SU-DHL-6 (cell line): ENCODE data around the gene MICAL3.
"Not testable (repeated sequence)": the region's sequence is repeated elsewhere in the genome, so short reads cannot be mapped to it uniquely, and the experiment has no call there.

ENCODE experiments used
- H2AFZ ChIP-seq: fragments of 200-600 bp; sonication (generic); 2 replicates; pipeline ENCODE4 v1.6.1; 2014; ENCODE audit warnings: low read depth, mild to moderate bottlenecking, moderate library complexity, mixed read lengths, antibody characterized with exemption, low read length; ENCODE audit not compliant: severe bottlenecking
- H3F3A ChIP-seq: fragments of 200-600 bp; shearing (Covaris generic); 2 replicates; pipeline ENCODE4 v1.6.0; 2016; ENCODE audit warnings: antibody characterized with exemption, mild to moderate bottlenecking; ENCODE audit not compliant: insufficient read depth
- H3K27ac ChIP-seq: fragments of 200-600 bp; sonication (generic); 2 replicates; pipeline ENCODE4 v1.5.1; 2016; ENCODE audit warnings: low read depth, mild to moderate bottlenecking, low read length, moderate library complexity, mixed read lengths
- H3K27me3 ChIP-seq: fragments of 200-600 bp; sonication (generic), shearing (Covaris generic); 2 replicates; pipeline ENCODE4 v1.6.0; 2014; ENCODE audit warnings: mild to moderate bottlenecking, low read length
- H3K36me3 ChIP-seq: fragments of 200-600 bp; sonication (generic); 2 replicates; pipeline ENCODE4 v1.6.1; 2014; ENCODE audit warnings: mild to moderate bottlenecking, low read length, mixed read lengths
- H3K4me2 ChIP-seq: fragments of 300-600, 200-600 bp; shearing (Covaris generic), sonication (generic); 2 replicates; pipeline ENCODE4 v1.6.0; 2014; ENCODE audit warnings: low read length, low read depth, mild to moderate bottlenecking; ENCODE audit not compliant: poor library complexity, severe bottlenecking
- H3K4me3 ChIP-seq: fragments of 200-600 bp; sonication (generic); 2 replicates; pipeline ENCODE4 v1.5.1; 2014; ENCODE audit warnings: antibody characterized with exemption, low read length, mild to moderate bottlenecking, mixed read lengths; ENCODE audit not compliant: insufficient read depth, poor library complexity, severe bottlenecking
- H3K79me2 ChIP-seq: fragments of 200-600 bp; sonication (generic); 2 replicates; pipeline ENCODE4 v1.6.1; 2014; ENCODE audit warnings: mild to moderate bottlenecking, low read length, moderate library complexity; ENCODE audit not compliant: insufficient read depth
- H3K9ac ChIP-seq: fragments of 200-600 bp; sonication (generic); 2 replicates; pipeline ENCODE4 v1.7.0; 2014; ENCODE audit warnings: mild to moderate bottlenecking, low read length
- H3K9me2 ChIP-seq: fragments of 200-600 bp; sonication (generic); replicated peaks from 2 replicates; pipeline ENCODE4 v1.6.1; 2014; ENCODE audit warnings: low read length; ENCODE audit not compliant: insufficient read depth
- H3K9me3 ChIP-seq: fragments of 200-600 bp; sonication (generic); 2 replicates; pipeline ENCODE4 v1.6.1; 2014; ENCODE audit warnings: low read length, mixed read lengths; ENCODE audit not compliant: insufficient read depth
- H4K20me1 ChIP-seq: fragments of 200-600 bp; sonication (generic); 2 replicates; pipeline ENCODE4 v1.6.1; 2014; ENCODE audit warnings: low read depth, mild to moderate bottlenecking, antibody characterized with exemption, low read length, moderate library complexity, mixed read lengths
- EZH2phosphoT487 ChIP-seq: fragments of 200-600 bp; sonication (generic), shearing (Covaris generic); conservative IDR thresholded peaks from 2 replicates; pipeline ENCODE4 v1.6.1; 2018; ENCODE audit warnings: mild to moderate bottlenecking, antibody characterized with exemption, low read length, moderate library complexity, mixed read lengths
- TF ChIP-seq, protein P1 (sequence below): fragments of 200-600 bp; sonication (generic); IDR thresholded peaks from one replicate; pipeline ENCODE4 v1.5.1; 2017; ENCODE audit warnings: antibody characterized with exemption, mild to moderate bottlenecking, low read length, moderate library complexity; ENCODE audit not compliant: insufficient read depth, poor library complexity, severe bottlenecking

Gene MICAL3

DNA sequence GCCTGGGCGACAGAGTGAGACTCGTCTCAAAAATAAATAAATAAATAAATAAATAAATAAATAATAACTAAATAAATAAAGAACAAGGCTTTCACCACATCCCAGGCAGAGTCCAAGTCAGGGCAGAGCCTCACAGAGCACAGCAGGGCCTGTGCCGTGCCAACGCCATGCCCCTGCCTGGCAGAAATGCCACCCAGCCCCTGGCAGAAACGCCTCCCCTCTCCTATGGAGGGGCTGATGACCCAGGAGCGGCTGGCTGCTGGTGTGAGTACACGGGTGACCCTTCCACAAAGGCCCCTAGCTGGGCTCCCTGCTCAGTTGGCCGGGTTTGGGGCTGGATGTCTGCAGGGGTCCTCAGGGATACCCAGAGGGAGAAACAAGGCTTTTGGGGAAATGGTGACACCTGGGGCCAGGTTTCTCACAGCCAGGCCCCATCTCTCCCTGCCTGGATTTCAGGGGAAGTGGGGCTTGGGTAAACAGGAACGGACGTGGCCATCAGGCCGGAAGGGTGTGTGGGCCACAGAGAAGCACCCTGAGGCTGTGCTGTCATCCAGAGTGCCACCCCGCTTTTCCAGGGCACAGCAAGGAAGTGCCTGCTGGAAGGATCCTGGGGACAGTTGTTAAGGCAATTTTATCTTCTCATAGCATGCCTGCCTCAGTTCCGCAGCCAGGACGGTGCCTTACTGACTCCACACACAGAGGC is 255.2 kb downstream of the MICAL3 start:
- no peak overlapping the region for H3K4me2 ChIP-seq
- H3K27ac ChIP-seq: no peak overlapping the region
- H3F3A ChIP-seq: no peaks in the 10 kb centered on the region
- TF ChIP-seq EZH2phosphoT487: no peak
- TF ChIP-seq, protein P1, sequence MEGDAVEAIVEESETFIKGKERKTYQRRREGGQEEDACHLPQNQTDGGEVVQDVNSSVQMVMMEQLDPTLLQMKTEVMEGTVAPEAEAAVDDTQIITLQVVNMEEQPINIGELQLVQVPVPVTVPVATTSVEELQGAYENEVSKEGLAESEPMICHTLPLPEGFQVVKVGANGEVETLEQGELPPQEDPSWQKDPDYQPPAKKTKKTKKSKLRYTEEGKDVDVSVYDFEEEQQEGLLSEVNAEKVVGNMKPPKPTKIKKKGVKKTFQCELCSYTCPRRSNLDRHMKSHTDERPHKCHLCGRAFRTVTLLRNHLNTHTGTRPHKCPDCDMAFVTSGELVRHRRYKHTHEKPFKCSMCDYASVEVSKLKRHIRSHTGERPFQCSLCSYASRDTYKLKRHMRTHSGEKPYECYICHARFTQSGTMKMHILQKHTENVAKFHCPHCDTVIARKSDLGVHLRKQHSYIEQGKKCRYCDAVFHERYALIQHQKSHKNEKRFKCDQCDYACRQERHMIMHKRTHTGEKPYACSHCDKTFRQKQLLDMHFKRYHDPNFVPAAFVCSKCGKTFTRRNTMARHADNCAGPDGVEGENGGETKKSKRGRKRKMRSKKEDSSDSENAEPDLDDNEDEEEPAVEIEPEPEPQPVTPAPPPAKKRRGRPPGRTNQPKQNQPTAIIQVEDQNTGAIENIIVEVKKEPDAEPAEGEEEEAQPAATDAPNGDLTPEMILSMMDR: no peak
- no peak overlapping the region for H3K4me3 ChIP-seq
- no peaks in the 10 kb centered on the region for H3K36me3 ChIP-seq
- H3K9me2 ChIP-seq: no peaks in the 10 kb centered on the region
- H3K27me3 ChIP-seq: no peaks in the 10 kb centered on the region
- no peaks in the 10 kb centered on the region for H4K20me1 ChIP-seq
- H3K79me2 ChIP-seq: peaks cover 17% of the 10 kb centered on the region; the same call in 1 of the 2 replicates
- H2AFZ ChIP-seq: no peak overlapping the region
- H3K9me3 ChIP-seq: no peaks in the 10 kb centered on the region
- H3K9ac ChIP-seq: no peak overlapping the region

DNA sequence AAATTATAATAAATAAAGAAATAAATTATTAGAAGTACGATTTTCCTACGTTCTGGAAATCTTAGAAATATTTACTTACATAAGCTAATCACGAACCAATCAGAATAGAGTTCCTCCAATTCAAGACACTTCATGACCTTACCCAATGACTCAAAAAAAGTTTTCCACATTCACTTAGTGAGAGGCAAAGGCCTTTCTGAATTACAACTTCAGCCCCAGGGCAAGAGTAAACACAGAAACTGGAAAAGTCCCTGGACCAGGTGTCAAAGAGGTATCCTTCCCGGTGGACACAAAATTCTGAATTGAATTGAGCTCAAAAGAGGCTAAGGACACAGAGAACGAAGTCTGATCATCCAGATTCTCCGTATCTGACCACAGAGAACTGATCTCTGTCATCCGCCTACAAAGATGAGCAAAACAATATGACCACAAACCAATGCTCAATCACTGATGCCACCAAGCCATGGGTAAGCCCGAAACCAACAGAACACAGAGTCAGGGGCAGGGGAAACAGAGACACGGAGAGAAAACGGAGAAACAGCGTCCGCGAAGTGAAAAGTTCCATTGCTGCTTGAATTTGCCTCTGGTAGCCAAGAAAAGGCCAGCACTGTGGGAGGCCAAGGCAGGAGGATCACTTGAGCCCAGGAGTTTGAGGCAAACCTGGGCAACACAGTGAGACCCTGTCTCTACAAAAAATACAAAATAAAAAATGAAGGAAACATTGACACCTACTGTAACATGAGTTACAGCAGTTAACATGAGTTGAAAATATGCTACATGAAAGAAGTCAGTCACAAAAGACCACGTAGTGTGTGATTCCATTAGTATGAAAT is 256.9 kb downstream of the MICAL3 start:
- Histone ChIP-seq H3K27ac (no peak overlapping the region), H2AFZ (no peak overlapping the region), H3K4me3 (no peak overlapping the region), H3K36me3 (no peaks in the 10 kb centered on the region), H3K9me2 (no peaks in the 10 kb centered on the region), H3K9me3 (no peaks in the 10 kb centered on the region), H3K4me2 (no peak overlapping the region), H3K27me3 (no peaks in the 10 kb centered on the region), H3F3A (no peaks in the 10 kb centered on the region), H3K79me2 (peaks cover 17% of the 10 kb centered on the region; the same call in 1 of the 2 replicates), H3K9ac (no peak overlapping the region), H4K20me1 (no peaks in the 10 kb centered on the region)
- TF ChIP-seq, protein P1: no peak

DNA sequence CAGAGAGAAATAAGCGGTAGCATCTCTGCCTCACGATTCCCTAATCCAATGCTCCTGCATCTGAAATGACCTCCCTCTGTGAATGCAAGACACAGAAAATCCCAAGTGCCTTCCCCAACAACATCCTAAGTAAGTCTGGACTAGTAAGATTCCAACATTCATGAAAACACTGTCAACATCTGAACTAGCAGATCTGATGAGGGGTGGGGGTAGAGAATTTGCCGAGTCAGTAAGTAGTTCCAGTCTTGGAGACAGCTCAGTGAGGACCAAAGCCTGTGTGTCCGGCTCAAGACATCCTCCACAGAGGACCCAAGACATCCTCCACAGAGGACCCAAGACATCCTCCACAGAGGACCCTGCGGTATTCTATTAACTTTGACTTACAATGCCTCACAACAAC is 259.5 kb downstream of the MICAL3 start:
- not testable (repeated sequence) for H2AFZ ChIP-seq, H3F3A ChIP-seq, H3K27me3 ChIP-seq, H3K9me2 ChIP-seq, H3K4me3 ChIP-seq, H3K9me3 ChIP-seq, H4K20me1 ChIP-seq, H3K79me2 ChIP-seq, H3K27ac ChIP-seq, H3K36me3 ChIP-seq, H3K4me2 ChIP-seq, H3K9ac ChIP-seq

DNA sequence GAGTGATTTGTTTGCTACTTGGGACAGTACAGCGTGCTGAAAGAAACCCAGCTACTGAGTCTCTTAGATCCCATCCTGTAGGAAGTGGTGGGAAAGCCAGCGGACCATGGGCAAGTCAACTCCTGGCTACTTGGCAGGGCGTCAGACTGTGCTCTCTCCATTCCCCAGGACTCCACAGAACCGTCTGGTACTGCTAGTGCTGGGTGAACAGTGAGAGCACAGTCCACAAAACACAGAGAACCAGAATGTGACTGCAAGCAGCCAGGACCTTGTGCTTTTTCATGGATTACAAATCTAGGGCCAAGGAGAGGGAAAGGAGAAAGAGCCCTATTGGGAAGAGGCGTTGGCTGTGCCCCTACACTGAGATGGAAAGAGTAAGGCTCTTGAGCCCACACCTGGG is 260.3 kb downstream of the MICAL3 start:
- Histone ChIP-seq H3K27me3 (no peaks in the 10 kb centered on the region), H3K27ac (no peak overlapping the region), H3K79me2 (0 out of 2 replicates have a peak, but pooled peaks cover 6% of the 10 kb centered on the region), H2AFZ (no peak overlapping the region), H3K4me2 (no peak overlapping the region), H3F3A (no peaks in the 10 kb centered on the region), H3K36me3 (no peaks in the 10 kb centered on the region), H3K9me2 (no peaks in the 10 kb centered on the region), H3K9ac (no peak overlapping the region), H3K9me3 (no peaks in the 10 kb centered on the region), H3K4me3 (no peak overlapping the region), H4K20me1 (no peaks in the 10 kb centered on the region)
- no peak for TF ChIP-seq EZH2phosphoT487
- TF ChIP-seq, protein P1: no peak

DNA sequence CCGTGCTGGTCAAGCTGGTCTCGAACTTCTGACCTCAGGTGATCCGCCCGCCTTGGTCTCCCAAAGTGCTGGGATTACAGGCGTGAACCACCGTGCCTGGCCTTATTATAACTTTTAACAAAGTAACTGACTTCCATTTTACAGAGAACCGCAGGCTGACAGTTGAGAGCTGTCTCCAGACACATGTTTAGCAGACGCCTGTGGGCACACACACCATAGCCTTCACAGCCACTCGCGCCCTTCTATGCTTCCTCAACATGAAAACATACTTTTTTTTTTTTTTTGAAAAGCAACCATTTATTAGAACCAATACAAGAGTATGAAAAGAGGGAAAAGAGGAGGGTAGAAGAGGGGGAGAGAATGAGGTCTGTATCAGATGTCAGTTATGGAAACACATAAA is 260.9 kb downstream of the MICAL3 start:
- H3K4me3 ChIP-seq, H3K27me3 ChIP-seq, H3K27ac ChIP-seq, H3K9ac ChIP-seq, H4K20me1 ChIP-seq, H3K9me2 ChIP-seq, H3K4me2 ChIP-seq, H3F3A ChIP-seq, H3K79me2 ChIP-seq, H3K36me3 ChIP-seq, H3K9me3 ChIP-seq, H2AFZ ChIP-seq: not testable (repeated sequence)
